A549 (cell line): ENCODE measurements around the gene TM6SF1. TPM values are rescaled to one million over a fixed set of nuclear protein-coding genes. Genes with fewer than 3 reads are reported as not detected.

Source experiments
- ATAC-seq, 2 experiments: fragments of 200-7000 bp in 1 of 2; fragments of >200 bp in 1 of 2; cut with Nextera tagmentation in 1 of 2; cut with Tn5 transposase in 1 of 2; 3 replicates each; pipeline versions ENCODE4 v1.8.0 to v1.9.1; 2018 to 2020; ENCODE audit warnings: mild to moderate bottlenecking in 1 of 2, moderate library complexity in 1 of 2
- CTCF ChIA-PET: fragments of 300-600 bp; sonication (Branson Sonifier 250); formaldehyde crosslinking; extraction: SDS; loops from one replicate; lab custom pipeline; 2021; ENCODE audit warnings: antibody characterized with exemption, inconsistent platforms; lab: Yijun Ruan, JAX
- POLR2A ChIA-PET: fragments of 350-600 bp; formaldehyde crosslinking; extraction: SDS; loops from one replicate; lab custom pipeline; 2021; ENCODE audit warnings: antibody characterized with exemption, inconsistent platforms; lab: Yijun Ruan, JAX
- DNase-seq, 2 experiments: peaks; one replicate each; pipeline versions ENCODE4 v3.0.0 to v3.0.0-alpha.2; 2011 to 2016; ENCODE audit warnings: low read depth in 1 of 2, low spot score in 1 of 2
- FAIRE-seq: peaks from 2 replicates; lab custom pipeline; 2011; peaks lifted over from hg19 to GRCh38; lab: Jason Lieb, UNC
- H3K27ac ChIP-seq, 2 experiments: fragments of >200 bp; sonication (Bioruptor Twin); formaldehyde crosslinking; 3 replicates each; pipeline ENCODE4 v1.5.1; 2016 to 2017
- H3K4me1 ChIP-seq: fragments of >200 bp; sonication (Bioruptor Twin); formaldehyde crosslinking; 3 replicates; pipeline ENCODE4 v1.6.1; 2016
- H3K4me2 ChIP-seq: fragments of >200 bp; sonication (Bioruptor Twin); formaldehyde crosslinking; 3 replicates; pipeline ENCODE4 v1.6.1; 2016
- H3K4me3 ChIP-seq: fragments of >200 bp; sonication (Bioruptor Twin); formaldehyde crosslinking; 3 replicates; pipeline ENCODE4 v1.5.1; 2016
- H3K9me3 ChIP-seq: fragments of >200 bp; sonication (Bioruptor Twin); formaldehyde crosslinking; 3 replicates; pipeline ENCODE4 v1.6.1; 2016
- BHLHE40 ChIP-seq: IDR thresholded peaks from 2 replicates; pipeline ENCODE4 v1.6.1; 2012; ENCODE audit warnings: low read depth, low read length, inconsistent platforms
- CTCF ChIP-seq: fragments of >200 bp; sonication (Bioruptor Twin); formaldehyde crosslinking; IDR thresholded peaks from 3 replicates; pipeline ENCODE4 v1.5.1; 2016
- GATA3 ChIP-seq: IDR thresholded peaks from 2 replicates; pipeline ENCODE4 v1.6.1; 2012; ENCODE audit warnings: borderline replicate concordance
- HES2 ChIP-seq: fragments of >200 bp; sonication (Bioruptor Twin); formaldehyde crosslinking; IDR thresholded peaks from 2 replicates; pipeline ENCODE4 v1.6.1; 2016
- HEYL ChIP-seq: fragments of 250-450 bp; sonication (Bioruptor Pico); IDR thresholded peaks from 2 replicates; pipeline ENCODE4 v1.8.0; 2021; ENCODE audit warnings: mild to moderate bottlenecking, moderate library complexity
- HMGXB4 ChIP-seq: fragments of 250-450 bp; sonication (Bioruptor Pico); IDR thresholded peaks from 2 replicates; pipeline ENCODE4 v1.5.0; 2021; ENCODE audit warnings: mild to moderate bottlenecking, moderate library complexity, borderline replicate concordance
- JUN ChIP-seq, 2 experiments: fragments of >200 bp; sonication (Bioruptor Twin); formaldehyde crosslinking; IDR thresholded peaks; 2 replicates in 1 of 2; 3 replicates in 1 of 2; pipeline ENCODE4 v1.6.1; 2016 to 2017
- MAFK ChIP-seq: fragments of 450-650 bp; IDR thresholded peaks from 2 replicates; pipeline ENCODE4 v1.6.1; 2014; ENCODE audit not compliant: partially characterized antibody
- MAX ChIP-seq: IDR thresholded peaks from 2 replicates; pipeline ENCODE4 v1.6.1; 2012
- MYC ChIP-seq: IDR thresholded peaks from 2 replicates; pipeline ENCODE4 v1.6.1; 2012; ENCODE audit warnings: mild to moderate bottlenecking, inconsistent platforms, low read length, improper control_type of control experiment, borderline replicate concordance
- RAD21 ChIP-seq, 2 experiments: fragments of >200 bp in 1 of 2; sonication (Bioruptor Twin) in 1 of 2; formaldehyde crosslinking in 1 of 2; IDR thresholded peaks in 1 of 2; conservative IDR thresholded peaks in 1 of 2; 2 replicates in 1 of 2; 3 replicates in 1 of 2; pipeline ENCODE4 v1.6.1; 2012 to 2018; ENCODE audit warnings: inconsistent platforms in 1 of 2
- RARB ChIP-seq: fragments of 250-450 bp; sonication (Bioruptor Pico); IDR thresholded peaks from 2 replicates; pipeline ENCODE4 v1.8.0; 2021; ENCODE audit warnings: mild to moderate bottlenecking, moderate library complexity
- RFX5 ChIP-seq: fragments of 450-650 bp; IDR thresholded peaks from 2 replicates; pipeline ENCODE4 v1.7.1; 2014; ENCODE audit warnings: antibody characterized with exemption, mild to moderate bottlenecking, moderate library complexity
- TP53 ChIP-seq: fragments of 250-450 bp; sonication (Bioruptor Pico); IDR thresholded peaks from 2 replicates; pipeline ENCODE4 v1.5.0; 2021; ENCODE audit warnings: mild to moderate bottlenecking, moderate library complexity
- ZFP36 ChIP-seq: fragments of 450-650 bp; IDR thresholded peaks from 2 replicates; pipeline ENCODE4 v1.6.1; 2014; ENCODE audit warnings: borderline replicate concordance; ENCODE audit not compliant: partially characterized antibody
- WGBS: methylation state at CpG from one replicate; pipeline ENCODE4 v1.1.6; 2017; ENCODE audit errors: missing lambda C conversion rate; 5-methylcytosine and 5-hydroxymethylcytosine counted together
- polyA plus RNA-seq, 4 experiments: library from polyadenylated mRNA; depleted of rRNA in 3 of 4; stranded (reverse); fragments of >200 nt; fragmentation: RNase III in 1 of 4; extraction: RNeasy Plus Mini Kit Qiagen cat#74134 plus additional on column Dnase treatment in 1 of 4; gene quantifications; 2 replicates in 3 of 4; 3 replicates in 1 of 4; pipeline ENCODE4 v1.2.3, GENCODE V29; 2011 to 2017
- TF ChIP-seq, protein P1 (sequence below): IDR thresholded peaks from 2 replicates; pipeline ENCODE4 v1.6.1; 2012
- TF ChIP-seq, protein P2 (sequence below): fragments of 200-600 bp; sonication (generic); IDR thresholded peaks from 2 replicates; pipeline ENCODE4 v1.6.1; 2016; ENCODE audit warnings: antibody characterized with exemption, mild to moderate bottlenecking, moderate library complexity

TM6SF1 gene
- polyA plus RNA-seq, 2 of the 4 experiments (the other 2 are of a cell fraction) = 1.1 TPM; not detected in 1

DNA sequence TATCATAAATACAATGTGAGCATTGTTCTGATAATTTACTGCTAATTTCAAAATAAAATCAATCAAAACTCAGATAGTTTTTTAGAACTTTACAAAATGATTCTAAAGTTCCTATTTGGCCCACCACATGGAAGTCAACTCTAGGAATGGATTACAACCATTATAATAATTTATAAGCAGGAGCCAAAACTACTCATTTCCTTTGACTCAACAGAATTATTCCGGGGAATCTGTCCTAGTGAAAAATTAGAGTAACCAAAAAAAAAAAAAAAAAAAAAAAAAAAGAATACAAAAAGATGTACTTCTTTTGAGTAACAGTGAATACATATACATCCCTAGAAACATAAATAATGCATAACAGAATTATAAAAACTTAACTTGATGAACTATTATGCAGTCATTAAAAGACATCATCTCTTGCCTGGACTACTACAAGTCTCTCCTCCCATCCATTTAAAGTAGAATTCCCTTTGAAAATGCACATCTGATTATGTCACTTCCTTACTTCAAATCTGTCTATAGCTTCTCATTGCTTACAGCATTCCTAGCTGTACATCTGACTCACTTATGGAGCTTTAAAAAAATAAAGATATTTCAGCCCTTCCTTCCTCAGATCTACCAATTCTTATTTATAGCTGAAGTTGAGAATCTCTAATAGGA, 56.8 kb downstream of the TM6SF1 start:
- ChIA-PET POLR2A (no interaction called here), CTCF (no interaction called here)
- Histone ChIP-seq H3K4me1 (no peaks in the 10 kb centered on the region), H3K9me3 (peaks cover 26% of the 10 kb centered on the region), H3K4me2 (no peak overlapping the region), H3K4me3 (no peak overlapping the region), H3K27ac (no peak overlapping the region)
- WGBS = 89% methylated on average over 1 of the region's 1 CpG
- TF ChIP-seq HMGXB4 (CRISPR knock-in tag) (no peak), CTCF (no peak), RARB (CRISPR knock-in tag) (no peak), ZFP36 (no peak), HES2 (no peak), BHLHE40 (no peak), MAFK (no peak), MYC (no peak), TP53 (CRISPR knock-in tag) (no peak), RFX5 (no peak)
- ATAC-seq (no peak), FAIRE-seq (no peak), DNase-seq (no peak)

- ATAC-seq (no peak), FAIRE-seq (no peak), DNase-seq (no peak)
- POLR2A ChIA-PET = no interaction called here
- Histone ChIP-seq H3K4me2 (no peak overlapping the region), H3K4me1 (no peaks in the 10 kb centered on the region), H3K9me3 (peaks cover 26% of the 10 kb centered on the region), H3K4me3 (no peak overlapping the region), H3K27ac (no peak overlapping the region)
- WGBS = 91% methylated on average over 4 of the region's 4 CpGs
- TF ChIP-seq GATA3 = no peak
- no peak for TF ChIP-seq ZFP36
- TF ChIP-seq HEYL = no peak
- no peak for TF ChIP-seq RAD21 (conservative IDR thresholded peaks at IDR 0.05 in 1 of 2, IDR thresholded peaks at IDR 0.05 in 1 of 2)
- TF ChIP-seq BHLHE40 = no peak
- no peak for TF ChIP-seq JUN (IDR thresholded peaks at IDR 0.05)
- no peak for TF ChIP-seq MAX
- TF ChIP-seq, protein P1, sequence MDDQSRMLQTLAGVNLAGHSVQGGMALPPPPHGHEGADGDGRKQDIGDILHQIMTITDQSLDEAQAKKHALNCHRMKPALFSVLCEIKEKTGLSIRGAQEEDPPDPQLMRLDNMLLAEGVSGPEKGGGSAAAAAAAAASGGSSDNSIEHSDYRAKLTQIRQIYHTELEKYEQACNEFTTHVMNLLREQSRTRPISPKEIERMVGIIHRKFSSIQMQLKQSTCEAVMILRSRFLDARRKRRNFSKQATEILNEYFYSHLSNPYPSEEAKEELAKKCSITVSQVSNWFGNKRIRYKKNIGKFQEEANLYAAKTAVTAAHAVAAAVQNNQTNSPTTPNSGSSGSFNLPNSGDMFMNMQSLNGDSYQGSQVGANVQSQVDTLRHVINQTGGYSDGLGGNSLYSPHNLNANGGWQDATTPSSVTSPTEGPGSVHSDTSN = no peak
- TF ChIP-seq, protein P2, sequence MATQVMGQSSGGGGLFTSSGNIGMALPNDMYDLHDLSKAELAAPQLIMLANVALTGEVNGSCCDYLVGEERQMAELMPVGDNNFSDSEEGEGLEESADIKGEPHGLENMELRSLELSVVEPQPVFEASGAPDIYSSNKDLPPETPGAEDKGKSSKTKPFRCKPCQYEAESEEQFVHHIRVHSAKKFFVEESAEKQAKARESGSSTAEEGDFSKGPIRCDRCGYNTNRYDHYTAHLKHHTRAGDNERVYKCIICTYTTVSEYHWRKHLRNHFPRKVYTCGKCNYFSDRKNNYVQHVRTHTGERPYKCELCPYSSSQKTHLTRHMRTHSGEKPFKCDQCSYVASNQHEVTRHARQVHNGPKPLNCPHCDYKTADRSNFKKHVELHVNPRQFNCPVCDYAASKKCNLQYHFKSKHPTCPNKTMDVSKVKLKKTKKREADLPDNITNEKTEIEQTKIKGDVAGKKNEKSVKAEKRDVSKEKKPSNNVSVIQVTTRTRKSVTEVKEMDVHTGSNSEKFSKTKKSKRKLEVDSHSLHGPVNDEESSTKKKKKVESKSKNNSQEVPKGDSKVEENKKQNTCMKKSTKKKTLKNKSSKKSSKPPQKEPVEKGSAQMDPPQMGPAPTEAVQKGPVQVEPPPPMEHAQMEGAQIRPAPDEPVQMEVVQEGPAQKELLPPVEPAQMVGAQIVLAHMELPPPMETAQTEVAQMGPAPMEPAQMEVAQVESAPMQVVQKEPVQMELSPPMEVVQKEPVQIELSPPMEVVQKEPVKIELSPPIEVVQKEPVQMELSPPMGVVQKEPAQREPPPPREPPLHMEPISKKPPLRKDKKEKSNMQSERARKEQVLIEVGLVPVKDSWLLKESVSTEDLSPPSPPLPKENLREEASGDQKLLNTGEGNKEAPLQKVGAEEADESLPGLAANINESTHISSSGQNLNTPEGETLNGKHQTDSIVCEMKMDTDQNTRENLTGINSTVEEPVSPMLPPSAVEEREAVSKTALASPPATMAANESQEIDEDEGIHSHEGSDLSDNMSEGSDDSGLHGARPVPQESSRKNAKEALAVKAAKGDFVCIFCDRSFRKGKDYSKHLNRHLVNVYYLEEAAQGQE = no peak
- CTCF ChIA-PET = interaction anchor here (1.0 kb wide), 1 partner anchor 153 kb away, joined by 3 read pairs; the partner anchor contains the start of gene C15orf40
Measured at GRCh38 chr15:83164771-83165404, 57.4 kb downstream of the TM6SF1 start.
